T-helper 1 cell treated with Interleukin-12 subunit alpha and Interleukin-12 subunit beta and Interleukin-4 antibody, amounts not matched to agents 30 μg/mL and 1 μg/mL, for 36 hours (primary cell): ENCODE measurements around the gene FOXP2.

Experiments used
- H3K27ac Mint-ChIP-seq: one replicate; pipeline ENCODE4 v1.8.0; 2021; ENCODE audit warnings: mild to moderate bottlenecking, mixed read lengths
- H3K27me3 Mint-ChIP-seq: one replicate; pipeline ENCODE4 v1.8.0; 2021; ENCODE audit warnings: low read depth, mixed read lengths
- H3K36me3 Mint-ChIP-seq: one replicate; pipeline ENCODE4 v1.8.0; 2021; ENCODE audit warnings: low read depth, mixed read lengths
- H3K4me1 Mint-ChIP-seq: one replicate; pipeline ENCODE4 v1.8.0; 2021; ENCODE audit warnings: low read depth, mixed read lengths
- H3K4me3 Mint-ChIP-seq: one replicate; pipeline ENCODE4 v1.8.0; 2021; ENCODE audit warnings: mild to moderate bottlenecking, moderate library complexity, mixed read lengths
- H3K9me3 Mint-ChIP-seq: one replicate; pipeline ENCODE4 v1.8.0; 2021; ENCODE audit warnings: mixed read lengths

The FOXP2 gene

DNA sequence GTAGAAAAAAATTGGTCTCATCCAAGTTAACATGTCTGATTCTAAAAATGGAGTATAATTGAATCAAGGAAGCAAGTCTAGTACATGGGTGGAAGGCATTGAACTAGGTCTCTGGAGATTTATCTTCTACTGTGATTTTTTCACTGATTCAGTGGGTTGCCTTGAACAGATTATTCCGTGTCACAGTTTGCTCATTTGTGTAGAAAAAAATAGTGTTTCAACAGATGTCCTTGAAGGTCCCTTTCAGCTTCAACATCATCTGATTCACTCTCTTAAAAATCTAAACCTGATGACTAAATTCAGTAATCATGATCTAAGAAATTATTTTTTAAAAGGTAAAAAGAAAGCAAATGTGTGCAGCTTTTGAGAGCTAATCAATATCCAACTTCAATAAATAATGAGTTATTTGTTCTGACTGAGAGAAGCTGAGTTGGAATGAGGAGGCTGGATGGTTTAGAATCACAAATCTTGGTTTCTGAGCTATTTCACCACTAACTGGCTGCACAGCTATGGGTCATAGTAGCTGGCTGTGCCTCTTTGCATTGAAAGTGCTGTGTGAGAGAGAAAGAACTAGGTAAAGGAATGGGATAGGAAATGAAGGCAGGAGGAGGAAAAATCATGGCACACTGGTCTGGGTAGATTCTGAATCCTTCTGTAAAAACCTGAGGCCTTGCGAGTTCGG lies 285.8 kb downstream of the FOXP2 start:
- no peaks in the 10 kb centered on the region for H3K9me3 Mint-ChIP-seq
- no peak overlapping the region for H3K4me3 Mint-ChIP-seq
- H3K36me3 Mint-ChIP-seq, result no peaks in the 10 kb centered on the region
- no peak overlapping the region for H3K27ac Mint-ChIP-seq
- H3K27me3 Mint-ChIP-seq, result no peaks in the 10 kb centered on the region
- H3K4me1 Mint-ChIP-seq, result no peaks in the 10 kb centered on the region

DNA sequence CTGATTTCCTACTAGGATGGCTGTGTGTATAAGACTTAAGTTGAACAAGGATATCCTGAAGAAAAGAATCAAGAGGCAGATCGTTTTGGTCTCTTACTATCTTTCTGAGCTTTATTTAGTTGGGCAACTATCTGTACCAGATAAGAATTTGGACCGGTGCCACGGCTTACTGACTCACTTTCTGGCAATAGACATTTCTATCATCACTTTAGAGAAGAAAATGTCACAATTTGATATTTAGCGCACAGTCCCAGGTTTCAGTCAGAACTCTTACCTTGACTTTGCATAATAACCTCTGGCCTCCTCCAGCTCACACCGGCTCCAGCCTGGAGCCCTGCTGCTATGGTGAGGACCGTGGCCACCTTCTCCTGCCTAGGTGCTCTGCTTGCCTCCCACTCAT lies 289.1 kb downstream of the FOXP2 start:
- H3K27me3 Mint-ChIP-seq, result no peaks in the 10 kb centered on the region
- no peaks in the 10 kb centered on the region for H3K9me3 Mint-ChIP-seq
- H3K36me3 Mint-ChIP-seq, result no peaks in the 10 kb centered on the region
- no peak overlapping the region for H3K4me3 Mint-ChIP-seq
- no peaks in the 10 kb centered on the region for H3K4me1 Mint-ChIP-seq
- H3K27ac Mint-ChIP-seq, result no peak overlapping the region

DNA sequence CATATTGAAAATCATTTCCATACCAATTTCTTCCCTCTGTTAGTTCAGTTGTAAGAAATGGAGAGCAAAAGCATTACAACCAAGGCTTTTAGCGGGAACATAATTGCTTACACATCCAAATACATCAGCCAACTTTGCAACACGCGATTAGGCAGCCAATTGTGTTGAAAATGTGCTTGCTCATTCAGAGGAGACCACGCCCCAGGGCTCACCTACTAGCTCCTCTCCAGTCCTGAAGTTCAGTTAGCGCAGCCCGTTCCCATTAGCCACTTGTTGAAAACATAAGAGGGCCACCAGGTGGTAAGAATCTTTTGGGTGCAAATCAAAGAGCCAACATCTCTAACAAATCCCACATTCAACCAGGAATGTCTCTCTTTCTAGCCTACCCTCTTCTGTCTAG lies 294.0 kb downstream of the FOXP2 start:
- Mint-ChIP-seq H3K27ac (no peak overlapping the region), H3K9me3 (no peaks in the 10 kb centered on the region), H3K27me3 (no peaks in the 10 kb centered on the region), H3K4me1 (no peaks in the 10 kb centered on the region), H3K36me3 (no peaks in the 10 kb centered on the region), H3K4me3 (no peak overlapping the region)

DNA sequence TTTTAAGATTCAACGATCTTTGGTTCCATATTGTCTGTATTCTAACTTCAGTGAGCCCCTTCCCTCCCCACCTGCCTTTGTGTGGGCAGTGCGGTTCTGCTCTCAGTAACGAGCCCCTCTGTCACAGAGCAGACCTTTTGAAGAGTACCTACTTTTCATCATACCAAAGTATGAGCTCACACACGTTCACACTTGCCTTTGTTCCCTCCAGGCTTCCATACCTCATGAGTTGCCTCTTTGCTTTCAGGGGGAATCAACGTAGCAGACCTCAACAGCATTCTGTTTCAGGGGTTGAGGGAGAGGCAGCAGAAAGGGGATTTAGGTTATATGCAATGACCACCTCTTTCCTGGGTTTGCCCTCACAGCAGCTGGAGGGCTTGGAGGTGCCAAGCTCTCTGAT lies 295.9 kb downstream of the FOXP2 start:
- no peak overlapping the region for H3K27ac Mint-ChIP-seq
- H3K27me3 Mint-ChIP-seq, result no peaks in the 10 kb centered on the region
- H3K4me3 Mint-ChIP-seq, result no peak overlapping the region
- H3K9me3 Mint-ChIP-seq, result no peaks in the 10 kb centered on the region
- no peaks in the 10 kb centered on the region for H3K36me3 Mint-ChIP-seq
- no peaks in the 10 kb centered on the region for H3K4me1 Mint-ChIP-seq

DNA sequence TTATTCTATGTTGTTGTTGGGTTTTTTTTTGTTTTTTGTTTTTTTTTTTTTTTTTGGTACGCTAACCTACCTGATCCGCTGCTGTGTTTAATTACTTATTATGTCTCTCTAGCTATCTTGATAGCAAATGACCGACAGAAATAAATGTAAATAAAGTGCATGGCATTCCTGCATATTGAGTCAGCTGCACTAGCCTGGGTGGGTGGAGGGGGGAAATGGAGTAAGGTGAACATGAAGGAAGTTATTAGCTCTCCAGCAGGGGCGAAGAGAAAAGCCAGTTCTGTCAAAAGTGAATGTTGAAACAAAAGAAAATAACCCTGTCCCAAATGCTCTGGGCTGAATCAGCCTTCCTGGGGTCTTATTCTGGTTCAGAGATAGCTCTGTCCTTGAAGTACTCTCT lies 296.6 kb downstream of the FOXP2 start:
- Mint-ChIP-seq H3K4me3 (no peak overlapping the region), H3K27ac (no peak overlapping the region), H3K27me3 (no peaks in the 10 kb centered on the region), H3K36me3 (no peaks in the 10 kb centered on the region), H3K9me3 (no peaks in the 10 kb centered on the region), H3K4me1 (no peaks in the 10 kb centered on the region)

DNA sequence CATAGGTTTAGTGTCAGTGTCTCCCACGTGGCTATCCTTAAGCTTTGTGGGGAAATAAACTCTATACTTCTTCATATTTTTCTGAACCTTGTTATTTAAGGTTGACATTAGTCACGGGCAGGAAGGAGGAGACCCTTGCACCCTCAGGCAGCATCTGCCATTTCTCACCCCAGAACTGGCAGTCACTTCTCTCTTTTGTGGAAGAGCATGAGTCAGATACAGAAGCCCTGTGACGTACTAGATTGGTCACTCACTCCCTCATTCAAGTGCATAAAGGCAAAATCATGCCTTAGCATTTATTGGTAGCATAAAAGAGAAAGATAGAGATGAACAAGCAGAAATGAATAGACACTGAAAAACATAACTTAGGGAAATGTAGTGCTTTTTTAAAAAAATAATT lies 301.3 kb downstream of the FOXP2 start:
- Mint-ChIP-seq H3K27ac (no peak overlapping the region), H3K4me3 (no peak overlapping the region), H3K9me3 (no peaks in the 10 kb centered on the region), H3K27me3 (no peaks in the 10 kb centered on the region), H3K4me1 (no peaks in the 10 kb centered on the region), H3K36me3 (no peaks in the 10 kb centered on the region)

DNA sequence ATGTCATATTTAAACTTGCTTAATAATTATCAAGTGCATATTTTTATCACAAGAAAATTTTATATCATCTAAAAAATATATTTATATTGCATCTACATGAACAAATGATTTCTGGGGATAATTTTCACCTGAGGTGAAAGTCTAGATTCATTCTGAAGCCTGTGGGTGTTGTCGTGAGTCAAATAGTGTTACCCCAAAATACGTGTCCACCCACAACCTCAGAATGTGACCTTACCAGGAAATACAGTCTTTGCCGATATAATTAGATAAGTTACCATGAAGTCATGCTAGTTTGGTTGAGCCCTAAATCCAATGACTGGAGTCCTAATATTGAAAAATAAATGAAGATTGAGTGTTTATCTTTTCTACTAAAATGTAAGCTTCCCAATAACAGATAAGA lies 304.2 kb downstream of the FOXP2 start:
- no peaks in the 10 kb centered on the region for H3K4me1 Mint-ChIP-seq
- H3K9me3 Mint-ChIP-seq, result no peaks in the 10 kb centered on the region
- no peak overlapping the region for H3K27ac Mint-ChIP-seq
- H3K27me3 Mint-ChIP-seq, result no peaks in the 10 kb centered on the region
- H3K4me3 Mint-ChIP-seq, result no peak overlapping the region
- no peaks in the 10 kb centered on the region for H3K36me3 Mint-ChIP-seq

DNA sequence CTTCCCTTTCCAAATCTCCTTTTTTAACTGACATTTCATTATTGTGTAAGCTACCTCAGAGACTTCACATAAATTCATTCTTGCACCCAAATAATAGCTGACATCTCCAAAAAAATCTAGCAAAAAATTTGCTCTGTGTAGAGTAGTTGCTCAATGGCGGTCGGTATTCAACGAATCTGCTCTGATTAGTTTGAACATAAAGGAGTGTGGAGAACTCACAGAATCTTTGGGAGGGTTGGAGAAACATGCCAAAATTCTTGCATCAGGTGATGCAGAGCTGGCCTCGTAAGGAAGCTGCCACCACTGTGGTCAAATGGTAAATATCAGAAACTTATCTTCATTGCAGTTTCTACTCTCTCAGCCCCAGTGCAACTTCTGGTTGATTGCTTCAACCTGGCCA lies 306.1 kb downstream of the FOXP2 start:
- H3K4me1 Mint-ChIP-seq, result no peaks in the 10 kb centered on the region
- H3K4me3 Mint-ChIP-seq, result no peak overlapping the region
- H3K27ac Mint-ChIP-seq, result no peak overlapping the region
- no peaks in the 10 kb centered on the region for H3K9me3 Mint-ChIP-seq
- H3K27me3 Mint-ChIP-seq, result no peaks in the 10 kb centered on the region
- no peaks in the 10 kb centered on the region for H3K36me3 Mint-ChIP-seq

DNA sequence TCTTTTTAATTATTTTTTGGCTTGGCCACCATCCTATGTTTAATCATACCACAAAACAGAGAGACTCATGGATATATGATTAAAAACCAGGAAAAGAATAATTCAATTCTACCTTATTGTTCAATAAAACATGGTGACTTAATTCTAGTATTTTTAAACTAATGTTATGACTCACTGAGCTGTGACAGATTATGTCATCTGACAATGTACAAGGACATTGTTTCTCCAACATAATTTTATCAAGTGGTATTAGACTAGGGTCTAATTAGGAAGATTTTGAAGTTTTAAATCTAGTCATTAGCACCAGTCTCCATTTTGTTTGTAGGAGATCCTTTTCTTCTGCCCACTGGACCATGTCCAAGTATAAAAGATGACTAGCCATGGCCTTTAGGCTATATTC lies 307.9 kb downstream of the FOXP2 start:
- no peaks in the 10 kb centered on the region for H3K36me3 Mint-ChIP-seq
- H3K9me3 Mint-ChIP-seq, result no peaks in the 10 kb centered on the region
- no peaks in the 10 kb centered on the region for H3K27me3 Mint-ChIP-seq
- H3K27ac Mint-ChIP-seq, result no peak overlapping the region
- H3K4me1 Mint-ChIP-seq, result no peaks in the 10 kb centered on the region
- no peak overlapping the region for H3K4me3 Mint-ChIP-seq

DNA sequence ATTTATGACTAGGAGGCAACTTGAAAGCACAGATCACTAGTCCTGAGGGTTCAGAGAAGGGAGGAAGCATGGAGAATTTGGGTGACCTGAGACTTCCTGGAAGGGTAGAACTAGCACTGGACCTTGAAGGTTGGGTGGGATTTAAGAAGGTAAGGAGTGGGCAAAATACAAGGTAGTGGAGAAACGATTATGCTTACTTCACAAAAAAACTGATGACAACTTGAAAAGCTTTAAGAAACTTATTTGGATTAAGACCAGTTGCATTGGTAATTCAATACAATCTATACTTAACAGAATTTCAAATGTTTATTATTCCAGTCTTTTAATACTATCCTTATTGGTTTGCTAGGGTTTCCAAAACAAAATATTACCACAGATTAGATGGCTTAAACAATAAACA lies 308.7 kb downstream of the FOXP2 start:
- Mint-ChIP-seq H3K27ac (no peak overlapping the region), H3K9me3 (no peaks in the 10 kb centered on the region), H3K4me1 (no peaks in the 10 kb centered on the region), H3K4me3 (no peak overlapping the region), H3K36me3 (no peaks in the 10 kb centered on the region), H3K27me3 (no peaks in the 10 kb centered on the region)

DNA sequence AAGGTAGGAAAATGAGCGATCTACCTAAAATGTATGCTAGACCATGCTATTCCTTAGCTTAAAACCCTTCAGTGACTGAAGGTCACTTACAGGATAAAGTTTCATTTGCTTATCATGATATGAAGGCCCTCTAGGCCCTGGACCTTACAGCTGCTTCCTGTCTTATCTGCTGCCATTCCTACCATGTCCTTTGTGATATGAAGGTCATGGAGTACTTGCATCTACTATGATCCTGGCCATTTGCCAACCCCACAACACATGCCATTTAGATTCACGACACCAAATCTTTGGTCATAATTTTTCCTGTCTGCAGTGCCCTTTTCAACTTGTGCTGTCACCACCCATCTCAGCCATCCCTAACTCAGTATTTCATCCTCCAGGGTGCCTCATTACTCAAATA lies 325.5 kb downstream of the FOXP2 start:
- no peaks in the 10 kb centered on the region for H3K9me3 Mint-ChIP-seq
- H3K4me1 Mint-ChIP-seq, result no peaks in the 10 kb centered on the region
- H3K4me3 Mint-ChIP-seq, result no peak overlapping the region
- H3K36me3 Mint-ChIP-seq, result no peaks in the 10 kb centered on the region
- no peak overlapping the region for H3K27ac Mint-ChIP-seq
- H3K27me3 Mint-ChIP-seq, result no peaks in the 10 kb centered on the region

DNA sequence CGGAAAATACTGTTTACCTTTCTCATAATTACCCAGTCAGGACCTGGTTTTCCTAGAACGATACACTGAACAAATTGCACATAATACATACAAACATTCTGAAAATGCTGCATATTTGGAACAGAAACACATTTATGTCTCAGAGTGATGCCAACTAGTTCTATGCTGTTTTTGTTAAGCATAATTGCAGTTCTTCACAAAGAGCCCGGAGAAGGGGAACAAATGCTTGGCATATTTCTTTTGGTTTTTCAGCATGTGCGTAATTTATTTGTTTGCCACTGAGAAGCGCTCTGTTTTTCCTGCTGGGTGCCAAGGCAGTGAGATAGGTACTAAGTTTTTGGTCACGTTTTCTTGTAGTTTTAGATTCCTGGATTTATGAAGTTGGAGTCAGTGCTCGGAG lies 326.3 kb downstream of the FOXP2 start:
- H3K4me1 Mint-ChIP-seq, result no peaks in the 10 kb centered on the region
- H3K27ac Mint-ChIP-seq, result no peak overlapping the region
- H3K36me3 Mint-ChIP-seq, result no peaks in the 10 kb centered on the region
- H3K9me3 Mint-ChIP-seq, result no peaks in the 10 kb centered on the region
- H3K4me3 Mint-ChIP-seq, result no peak overlapping the region
- H3K27me3 Mint-ChIP-seq, result no peaks in the 10 kb centered on the region

DNA sequence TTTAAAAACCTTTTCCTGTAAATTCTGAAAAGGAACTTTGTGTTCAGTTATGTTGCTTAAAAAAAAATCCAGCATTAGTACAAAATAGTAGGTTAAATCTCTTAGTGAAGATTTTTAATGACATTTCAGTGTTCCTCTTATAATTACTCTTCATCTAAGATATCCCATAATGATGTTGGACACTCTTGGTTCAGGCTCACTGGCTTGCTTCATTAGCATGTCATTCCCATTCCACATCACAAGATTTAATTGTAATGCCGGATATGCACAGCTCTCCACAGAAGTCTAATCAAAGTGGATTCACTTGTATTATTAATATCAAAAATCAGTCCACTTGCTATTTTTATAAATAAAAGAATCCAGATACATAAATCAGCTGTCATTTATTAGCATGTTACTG lies 327.3 kb downstream of the FOXP2 start:
- Mint-ChIP-seq H3K4me1 (no peaks in the 10 kb centered on the region), H3K4me3 (no peak overlapping the region), H3K36me3 (no peaks in the 10 kb centered on the region), H3K27me3 (no peaks in the 10 kb centered on the region), H3K27ac (no peak overlapping the region), H3K9me3 (no peaks in the 10 kb centered on the region)
